GM12801 (cell line): ENCODE measurements around the gene ANKRD12.

Experiments used
- CTCF ChIP-seq: IDR thresholded peaks from one replicate; pipeline ENCODE4 v1.5.1; 2011; ENCODE audit warnings: control low read depth; ENCODE audit not compliant: insufficient read length; ENCODE audit errors: extremely low read depth

Gene ANKRD12

GRCh38 chr18:9333441-9334328 is 197.1 kb downstream of the ANKRD12 start:
- TF ChIP-seq CTCF: no peak

GRCh38 chr18:9334329-9334972 is 197.9 kb downstream of the ANKRD12 start, which contains the start of gene TWSG1:
TSS of gene TWSG1 (plus strand) at chr18:9334773. CDS start at chr18:9337230, 2,457 bp downstream.
- no peak for TF ChIP-seq CTCF

- TF ChIP-seq CTCF: no peak
Measured at GRCh38 chr18:9334973-9335696, 198.6 kb downstream of the ANKRD12 start.
